ENCODE data around the gene TUB. TPM values are rescaled to one million over a fixed set of nuclear protein-coding genes. Genes with fewer than 3 reads are reported as not detected.

The TUB gene
- total and polyA plus RNA-seq, 11 donors, result 4.7 to 38.8 (median 18.4) TPM

GRCh38 chr11:8040261-8040920 lies 40.6 kb upstream of the TUB start:
- H3K4me1 ChIP-seq, result peaks cover 0 to 9% (median 4%) of the 10 kb centered on the region in 12 donors
- no peak overlapping the region for H3K27ac ChIP-seq
- 86 to 94% (median 89%) methylated on average over 4 of the region's 4 CpGs for WGBS, 4 donors
- H3K27me3 ChIP-seq, result no peaks in the 10 kb centered on the region
- ATAC-seq, result no peak
- intact Hi-C loops (cut with DNase I), result no loop called here
- no peak overlapping the region for H3K4me3 ChIP-seq
- no peak for TF ChIP-seq POLR2A (IDR thresholded peaks at IDR 0.05)
- no peak for TF ChIP-seq CTCF (IDR thresholded peaks at IDR 0.05)
- no peaks in the 10 kb centered on the region for H3K9me3 ChIP-seq
- no peak for DNase-seq
- no peaks in the 10 kb centered on the region for H3K36me3 ChIP-seq

GRCh38 chr11:8040921-8041285 lies 40.1 kb upstream of the TUB start:
- Histone ChIP-seq H3K9me3 (no peaks in the 10 kb centered on the region), H3K36me3 (no peaks in the 10 kb centered on the region), H3K4me1 (peaks cover 0 to 6% (median 0%) of the 10 kb centered on the region in 12 donors), H3K27ac (no peak overlapping the region), H3K27me3 (no peaks in the 10 kb centered on the region), H3K4me3 (no peak overlapping the region)
- WGBS, 4 donors, result 86 to 90% (median 88%) methylated on average over 2 of the region's 2 CpGs
- TF ChIP-seq POLR2A (IDR thresholded peaks at IDR 0.05), result no peak
- no peak for TF ChIP-seq CTCF (IDR thresholded peaks at IDR 0.05)
- DNase-seq (no peak), ATAC-seq (no peak)
- intact Hi-C loops (cut with DNase I), result no loop called here

GRCh38 chr11:8041576-8041975 lies 39.4 kb upstream of the TUB start:
- no peak for ATAC-seq
- Histone ChIP-seq H3K27me3 (no peaks in the 10 kb centered on the region), H3K27ac (no peak overlapping the region), H3K36me3 (no peaks in the 10 kb centered on the region), H3K4me3 (no peak overlapping the region), H3K4me1 (no peaks in the 10 kb centered on the region), H3K9me3 (no peaks in the 10 kb centered on the region)
- no peak for DNase-seq
- 86 to 95% (median 89%) methylated on average over 4 of the region's 4 CpGs for WGBS, 4 donors
- intact Hi-C loops (cut with DNase I), result no loop called here
- no peak for TF ChIP-seq CTCF (IDR thresholded peaks at IDR 0.05)

GRCh38 chr11:8043756-8044155 lies 37.3 kb upstream of the TUB start:
- Histone ChIP-seq H3K4me1 (no peaks in the 10 kb centered on the region), H3K27ac (no peak overlapping the region), H3K36me3 (no peaks in the 10 kb centered on the region), H3K4me3 (no peak overlapping the region), H3K27me3 (no peaks in the 10 kb centered on the region), H3K9me3 (no peaks in the 10 kb centered on the region)
- WGBS, 4 donors, result 69 to 80% (median 76%) methylated on average over 2 of the region's 2 CpGs
- TF ChIP-seq POLR2A (IDR thresholded peaks at IDR 0.05), result no peak
- intact Hi-C loops (cut with DNase I), result no loop called here
- DNase-seq, result no peak
- ATAC-seq, result no peak

- TF ChIP-seq CTCF (IDR thresholded peaks at IDR 0.05) (no peak), POLR2A (IDR thresholded peaks at IDR 0.05) (no peak)
- DNase-seq (no peak), ATAC-seq (peak in 1 of 4 donors; percentile 36)
- H3K27ac ChIP-seq, result no peak overlapping the region
- no peaks in the 10 kb centered on the region for H3K27me3 ChIP-seq
- H3K9me3 ChIP-seq, result no peaks in the 10 kb centered on the region
- 42 to 48% (median 45%) methylated on average over 4 of the region's 4 CpGs for WGBS, 4 donors
- no peaks in the 10 kb centered on the region for H3K4me1 ChIP-seq
- no peaks in the 10 kb centered on the region for H3K36me3 ChIP-seq
- H3K4me3 ChIP-seq, result no peak overlapping the region
- intact Hi-C loops (cut with DNase I), result no loop called here
These were observed 35.2 kb upstream of the TUB start for GRCh38 chr11:8045839-8046238.
